GM12878 (cell line): ENCODE data around the gene EIF2D. TPM values are rescaled to one million over a fixed set of nuclear protein-coding genes. Genes with fewer than 3 reads are reported as not detected.
A peak's percentile ranks its signal among the peaks of the same experiment; 100 is the strongest.

ENCODE experiments used
- ATAC-seq: fragments of 200-7000 bp; cut with Tn5 transposase; 3 replicates; pipeline ENCODE4 v1.9.1; 2020; ENCODE audit warnings: mild to moderate bottlenecking, moderate library complexity
- BruUV-seq: library from RNA; stranded (reverse); fragments of 400-500 nt; replicated peaks from 2 replicates; lab custom pipeline; 2021; lab: Mats Ljungman, UMichigan
- CTCF ChIA-PET: fragments of 300-600 bp; sonication (Branson Sonifier 250); formaldehyde crosslinking; extraction: SDS; loops from one replicate; lab custom pipeline; 2021; ENCODE audit warnings: inconsistent platforms; lab: Yijun Ruan, JAX
- POLR2A ChIA-PET: fragments of 350-600 bp; formaldehyde crosslinking; extraction: SDS; loops from one replicate; lab custom pipeline; 2021; ENCODE audit warnings: inconsistent platforms; lab: Charles Lee
- RAD21 ChIA-PET: fragments of 300-600 bp; sonication (Branson Sonifier 250); formaldehyde crosslinking; loops from one replicate; lab custom pipeline; 2023; ENCODE audit warnings: antibody characterized with exemption; ENCODE audit not compliant: unreplicated experiment; lab: Charles Lee
- SMC1A ChIA-PET: fragments of 300-600 bp; sonication (Branson Sonifier 250); formaldehyde crosslinking; loops from one replicate; lab custom pipeline; 2023; ENCODE audit not compliant: unreplicated experiment, uncharacterized antibody; lab: Charles Lee
- DNase-seq: peaks from one replicate; pipeline ENCODE4 v3.0.0-alpha.2; 2011; ENCODE audit warnings: low read depth, low spot score
- FAIRE-seq: peaks from 3 replicates; lab custom pipeline; 2011; peaks lifted over from hg19 to GRCh38; lab: Jason Lieb, UNC
- H2AFZ ChIP-seq: 2 replicates; pipeline ENCODE4 v1.6.0; 2011; ENCODE audit warnings: low read depth, low read length, control low read depth; ENCODE audit not compliant: control insufficient read depth
- H3K27ac ChIP-seq: 2 replicates; pipeline ENCODE4 v1.5.1; 2011; ENCODE audit warnings: control low read depth; ENCODE audit not compliant: control insufficient read depth, insufficient read depth
- H3K27me3 ChIP-seq, 2 experiments: replicated peaks in 1 of 2; 2 replicates each; pipeline versions ENCODE4 v1.6.0 to v1.6.1; 2011; ENCODE audit warnings: low read length in 1 of 2; ENCODE audit not compliant: control insufficient read depth in 2 of 2, insufficient read depth in 2 of 2
- H3K36me3 ChIP-seq, 2 experiments: 2 replicates each; pipeline ENCODE4 v1.5.1; 2011; ENCODE audit warnings: low read length in 1 of 2; ENCODE audit not compliant: control insufficient read depth in 2 of 2, insufficient read depth in 2 of 2
- H3K4me1 ChIP-seq: 2 replicates; pipeline ENCODE4 v1.6.1; 2011; ENCODE audit warnings: mild to moderate bottlenecking, low read length, moderate library complexity, mixed read lengths; ENCODE audit not compliant: control insufficient read depth, insufficient read depth
- H3K4me2 ChIP-seq: 2 replicates; pipeline ENCODE4 v1.6.0; 2011; ENCODE audit warnings: control low read depth; ENCODE audit not compliant: control insufficient read depth, insufficient read depth
- H3K4me3 ChIP-seq: fragments of 200-600 bp; sonication (generic); 2 replicates; pipeline ENCODE4 v1.5.1; 2016
- H3K79me2 ChIP-seq: 2 replicates; pipeline ENCODE4 v1.6.0; 2011; ENCODE audit warnings: low read length; ENCODE audit not compliant: control insufficient read depth, insufficient read depth
- H3K9ac ChIP-seq: 2 replicates; pipeline ENCODE4 v1.8.0; 2011; ENCODE audit warnings: low read length, control low read depth, mixed read lengths; ENCODE audit not compliant: control insufficient read depth, insufficient read depth
- H3K9me3 ChIP-seq: replicated peaks from 3 replicates; pipeline ENCODE4 v1.5.1; 2011; ENCODE audit warnings: mild to moderate bottlenecking, low read length; ENCODE audit not compliant: control insufficient read depth, insufficient read depth
- H4K20me1 ChIP-seq: 2 replicates; pipeline ENCODE4 v1.6.0; 2011; ENCODE audit not compliant: control insufficient read depth, insufficient read depth
- BMI1 ChIP-seq: fragments of 450-650 bp; IDR thresholded peaks from 2 replicates; pipeline ENCODE4 v1.6.1; 2016; ENCODE audit warnings: mild to moderate bottlenecking, moderate library complexity, borderline replicate concordance
- POLR2A ChIP-seq: IDR thresholded peaks from 2 replicates; pipeline ENCODE4 v1.6.1; 2011; ENCODE audit warnings: low read depth, mild to moderate bottlenecking, low read length
- WGBS: methylation state at CpG from one replicate; pipeline ENCODE4 v1.1.6; 2016; ENCODE audit warnings: low lambda C conversion rate; ENCODE audit not compliant: insufficient replicate concordance, insufficient coverage; ENCODE audit errors: missing lambda C conversion rate; 5-methylcytosine and 5-hydroxymethylcytosine counted together
- in situ Hi-C: fragments of 300-500 bp; cut with MboI; formaldehyde crosslinking; loops from 9 replicates; pipeline ENCODE4 v1.14.3; 2018; ENCODE audit warnings: mixed read lengths
- intact Hi-C: fragments of 100-400 bp; cut with micrococcal nuclease; formaldehyde crosslinking; loops from one replicate; pipeline ENCODE4 v1.14.2; 2022; ENCODE audit not compliant: unreplicated experiment
- polyA plus RNA-seq, 11 experiments: library from polyadenylated mRNA; depleted of rRNA in 4 of 11; unstranded in 6 of 11; stranded (reverse) in 5 of 11; fragments of >200 nt; fragmentation: Nextera tagmentation in 4 of 11; fragmentation: Illumina TruSeq in 1 of 11; extraction: Ambion mirVana in 4 of 11; extraction: Trizol in 1 of 11; gene quantifications; 1 replicate in 1 of 11; 2 replicates in 10 of 11; pipeline versions ENCODE4 v1.2.1 to v1.2.3, GENCODE V29; 2011 to 2016; ENCODE audit warnings: inconsistent platforms in 2 of 11, missing spikeins in 2 of 11, low read depth in 1 of 11
- total RNA-seq, 4 experiments: library from RNA; depleted of rRNA in 3 of 4; stranded (reverse); fragments of >200 nt in 3 of 4; fragmentation: Illumina TruSeq in 1 of 4; extraction: Trizol in 1 of 4; gene quantifications; 2 replicates each; pipeline versions ENCODE4 v1.2.1 to v1.2.3, GENCODE V29; 2013 to 2021
- TF ChIP-seq, protein P1 (sequence below): IDR thresholded peaks from 2 replicates; pipeline ENCODE4 v1.6.1; 2012; ENCODE audit warnings: low read depth, low read length, improper control_type of control experiment

Gene EIF2D
- total and polyA plus RNA-seq, 10 of the 15 experiments (the other 5 are each of a cell fraction or from before 2014, with no cell fraction given) = 65.2 to 133 (median 79.0) TPM

DNA sequence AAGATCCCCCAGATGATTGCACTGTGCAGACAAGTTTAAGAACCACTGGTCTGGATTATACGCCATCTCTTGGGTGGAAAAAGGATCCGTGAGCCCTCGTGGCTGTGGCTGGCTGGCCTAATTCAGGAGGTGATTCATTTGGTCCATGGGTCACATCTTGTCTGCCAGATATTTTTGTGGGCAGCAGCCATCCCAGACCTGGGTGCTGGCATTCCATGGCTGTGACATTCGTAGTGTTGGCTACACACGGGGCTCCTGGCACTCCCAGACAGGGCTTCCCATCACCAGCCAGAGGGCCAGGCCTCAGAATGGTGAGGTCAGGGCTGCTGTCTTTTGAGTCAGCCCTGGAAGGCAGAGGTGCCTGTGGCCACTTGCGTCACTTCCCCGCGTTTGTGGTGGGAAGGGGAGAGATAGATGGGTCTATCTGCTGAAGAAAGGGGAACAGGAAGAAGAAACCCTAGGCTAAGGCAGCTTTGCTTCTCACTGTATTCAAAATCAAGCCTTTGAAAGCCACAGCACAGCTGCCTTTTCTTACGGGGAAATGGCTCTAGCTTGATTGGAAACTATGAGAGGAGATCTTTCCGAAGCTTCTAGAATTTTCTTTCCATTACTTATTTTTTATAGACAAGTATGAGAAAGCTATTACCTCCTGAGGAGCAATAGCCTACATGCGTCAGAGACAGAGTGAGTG is 32.4 kb downstream of the EIF2D start (continued):
- TF ChIP-seq, protein P1, sequence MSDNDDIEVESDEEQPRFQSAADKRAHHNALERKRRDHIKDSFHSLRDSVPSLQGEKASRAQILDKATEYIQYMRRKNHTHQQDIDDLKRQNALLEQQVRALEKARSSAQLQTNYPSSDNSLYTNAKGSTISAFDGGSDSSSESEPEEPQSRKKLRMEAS = peak; percentile 32; the same call in 1 of the 2 replicates

DNA sequence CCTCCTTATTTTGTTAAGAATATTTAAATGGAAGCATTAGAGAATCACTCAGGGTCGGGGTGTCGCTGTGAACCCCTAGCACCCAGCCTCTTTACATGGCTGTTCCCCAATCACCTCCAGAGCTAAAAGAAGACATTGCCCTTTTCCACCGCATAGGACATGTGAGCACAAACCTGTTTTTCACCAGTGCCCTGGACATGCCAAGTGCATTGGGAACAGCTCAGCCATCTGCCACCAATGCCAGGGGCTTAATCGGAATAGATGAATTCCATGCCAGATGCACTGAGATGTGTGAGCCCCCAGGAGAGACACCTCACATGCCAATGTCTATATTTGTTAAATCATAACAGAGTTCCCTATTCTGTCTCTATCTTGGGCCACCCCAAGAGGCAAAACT is 33.3 kb downstream of the EIF2D start:
- FAIRE-seq = no peak
- Histone ChIP-seq H3K4me2 (peak overlapping the region; percentile 89; the same call in 1 of the 2 replicates), H3K4me3 (no peak overlapping the region), H3K36me3 (peaks cover 18 to 26% of the 10 kb centered on the region in 2 experiments), H3K4me1 (peaks cover 71% of the 10 kb centered on the region), H4K20me1 (peaks cover 3% of the 10 kb centered on the region; the same call in 1 of the 2 replicates), H3K27ac (peak overlapping the region; percentile 95), H3K9me3 (no peaks in the 10 kb centered on the region), H2AFZ (no peak overlapping the region), H3K27me3 (no peaks in the 10 kb centered on the region), H3K79me2 (peaks cover 83% of the 10 kb centered on the region), H3K9ac (no peak overlapping the region)
- 85% methylated on average over 4 of the region's 4 CpGs for WGBS
- TF ChIP-seq BMI1 (no peak), POLR2A (peak; percentile 9; the same call in 1 of the 2 replicates)
- intact Hi-C loops (no loop called here), in situ Hi-C loops (no loop called here)
- no TSS peak for BruUV-seq
- no peak for ATAC-seq
- no peak for DNase-seq
- RAD21 ChIA-PET = interaction anchor here (0.8 to 6.4 kb wide), 10 partner anchors 14 to 109 kb away, joined by 3 to 57 read pairs (median 26); partner anchors contain the start of genes IKBKE and RASSF5
- SMC1A ChIA-PET = interaction anchor here (0.6 to 15.4 kb wide), 12 partner anchors 13 to 117 kb away, joined by 3 to 476 read pairs (median 6); no protein-coding TSS in a partner anchor
- CTCF ChIA-PET = interaction anchor here (0.6 to 15.7 kb wide), 11 partner anchors 13 to 99 kb away, joined by 3 to 440 read pairs (median 4); no protein-coding TSS in a partner anchor
- POLR2A ChIA-PET = interaction anchor here (1.0 to 9.8 kb wide), 7 partner anchors 13 to 109 kb away, joined by 3 to 117 read pairs (median 3); partner anchors contain the start of gene IKBKE
